GM18858 (cell line): ENCODE data around the gene UBE2S.

Source experiments
- ATAC-seq: cut with Tn5 transposase; IDR thresholded peaks from one replicate; pipeline ENCODE4 v1.9.1; 2021; ENCODE audit not compliant: unreplicated experiment

Gene UBE2S

DNA sequence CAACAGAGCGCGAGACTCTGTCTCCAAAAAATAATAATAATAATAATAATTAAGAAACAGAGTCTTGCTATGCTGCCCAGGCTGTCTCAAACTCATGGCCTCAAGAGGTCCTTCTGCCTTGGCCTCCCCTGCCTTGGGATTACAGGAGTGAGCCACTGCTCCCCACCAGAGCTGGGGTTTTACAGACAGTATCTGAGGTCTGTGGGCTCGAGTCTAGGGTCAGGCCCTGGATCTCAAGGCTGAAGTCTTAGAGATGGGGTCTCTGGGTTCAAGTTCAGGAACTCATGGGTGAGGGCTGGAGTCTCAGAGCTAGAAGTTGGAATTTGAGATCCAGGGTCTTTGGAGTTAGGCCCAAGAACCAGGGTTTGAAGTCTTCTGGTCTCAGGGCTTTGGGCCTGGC lies 40.8 kb downstream of the UBE2S start:
- ATAC-seq, result no peak

- no peak for ATAC-seq
These were observed 41.6 kb downstream of the UBE2S start for GRCh38 chr19:55365964-55366363.

DNA sequence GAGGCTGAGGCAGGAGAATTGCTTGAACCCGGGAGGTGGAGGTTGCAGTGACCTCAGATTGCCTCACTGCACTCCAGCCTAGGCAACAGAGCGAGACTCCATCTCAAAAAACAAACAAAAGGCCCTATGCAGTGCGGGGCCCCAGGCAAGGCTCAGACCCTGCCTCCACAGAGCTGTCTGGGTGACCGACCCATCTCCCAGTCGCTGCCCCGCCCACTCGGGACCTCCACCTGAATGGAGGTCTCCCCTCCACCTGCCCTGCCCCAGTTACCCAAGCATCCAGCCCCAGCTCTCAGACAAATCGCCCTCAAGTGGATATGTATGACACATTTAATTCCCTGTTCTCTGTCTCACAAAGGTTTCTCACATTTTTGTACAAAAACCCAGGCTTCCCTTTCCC lies 42.3 kb downstream of the UBE2S start:
- no peak for ATAC-seq

GRCh38 chr19:55362990-55363716 lies 44.4 kb downstream of the UBE2S start, which contains the start of gene GARIN5B:
Gene GARIN5B, minus strand, starts transcription at chr19:55363260. Its CDS starts 194 bp downstream, at chr19:55363066.
- ATAC-seq, result no peak

- ATAC-seq, result no peak
These were observed 45.2 kb downstream of the UBE2S start for GRCh38 chr19:55362174-55362989.

DNA sequence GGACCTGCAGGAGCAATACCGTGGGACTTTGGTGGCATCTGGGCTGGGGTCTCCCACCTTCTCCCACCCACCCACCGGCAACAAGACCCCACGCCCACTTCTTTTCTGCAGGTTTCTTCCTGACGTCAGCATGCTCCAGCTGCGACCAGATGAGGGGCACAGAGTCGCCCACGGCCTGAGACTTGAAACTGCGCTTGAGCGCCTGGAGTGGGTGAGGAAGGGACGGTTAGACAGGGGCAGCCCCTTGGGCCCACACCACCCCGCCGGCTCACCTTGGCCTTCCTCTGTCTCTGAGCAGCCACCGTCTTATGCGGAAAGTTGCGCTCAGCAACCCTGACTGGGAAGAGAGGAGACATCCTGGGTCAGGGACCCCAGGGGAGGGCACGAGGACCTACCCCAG lies 46.7 kb downstream of the UBE2S start:
- ATAC-seq, result no peak

DNA sequence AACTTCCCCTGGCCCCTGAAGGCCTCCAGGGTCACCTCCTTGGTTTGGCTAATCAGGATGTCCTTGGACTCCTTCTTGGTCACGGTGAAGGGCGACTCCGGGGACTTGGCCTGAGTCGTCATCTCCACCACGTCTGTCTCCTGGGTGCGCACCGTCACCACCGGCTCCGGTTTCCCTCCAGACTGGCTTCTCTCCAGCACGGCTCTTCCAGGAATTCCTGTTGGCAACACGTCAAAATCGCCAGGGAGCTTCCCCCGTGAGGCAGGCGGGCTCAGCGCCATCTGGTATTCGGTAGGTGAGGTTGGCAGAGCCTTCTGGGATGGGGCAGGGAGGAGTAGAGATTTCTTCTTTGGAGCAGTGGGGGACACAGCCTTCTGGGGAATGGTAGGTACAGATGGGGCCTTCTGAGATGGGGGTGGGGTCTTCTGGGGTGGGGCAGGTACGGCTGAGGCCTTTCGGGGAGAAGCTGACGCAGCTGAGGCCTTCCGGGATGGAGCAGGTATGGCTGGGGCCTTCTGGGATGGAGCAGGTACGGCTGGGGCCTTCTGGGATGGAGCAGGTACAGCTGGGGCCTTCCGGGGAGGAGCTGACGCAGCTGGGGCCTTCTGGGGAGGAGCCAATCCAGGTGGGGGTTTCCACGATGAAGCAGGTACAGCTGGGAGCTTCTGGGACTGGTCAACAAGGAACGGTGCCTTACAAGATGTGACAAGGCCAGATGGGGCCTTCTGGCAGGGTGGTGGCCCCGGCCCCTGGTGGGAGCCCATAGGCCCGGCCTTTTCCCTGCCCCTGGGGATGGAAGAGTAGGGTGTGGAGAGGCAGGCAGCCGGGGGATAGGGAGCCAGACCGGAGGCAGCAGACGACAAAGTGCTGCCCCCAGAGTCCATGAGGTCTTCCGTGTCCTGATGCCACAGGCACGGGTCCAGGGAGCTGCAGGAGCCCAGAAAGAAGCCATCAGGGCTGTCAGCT lies 48.4 kb downstream of the UBE2S start:
- no peak for ATAC-seq

GRCh38 chr19:55358493-55358892 lies 49.1 kb downstream of the UBE2S start:
- no peak for ATAC-seq

DNA sequence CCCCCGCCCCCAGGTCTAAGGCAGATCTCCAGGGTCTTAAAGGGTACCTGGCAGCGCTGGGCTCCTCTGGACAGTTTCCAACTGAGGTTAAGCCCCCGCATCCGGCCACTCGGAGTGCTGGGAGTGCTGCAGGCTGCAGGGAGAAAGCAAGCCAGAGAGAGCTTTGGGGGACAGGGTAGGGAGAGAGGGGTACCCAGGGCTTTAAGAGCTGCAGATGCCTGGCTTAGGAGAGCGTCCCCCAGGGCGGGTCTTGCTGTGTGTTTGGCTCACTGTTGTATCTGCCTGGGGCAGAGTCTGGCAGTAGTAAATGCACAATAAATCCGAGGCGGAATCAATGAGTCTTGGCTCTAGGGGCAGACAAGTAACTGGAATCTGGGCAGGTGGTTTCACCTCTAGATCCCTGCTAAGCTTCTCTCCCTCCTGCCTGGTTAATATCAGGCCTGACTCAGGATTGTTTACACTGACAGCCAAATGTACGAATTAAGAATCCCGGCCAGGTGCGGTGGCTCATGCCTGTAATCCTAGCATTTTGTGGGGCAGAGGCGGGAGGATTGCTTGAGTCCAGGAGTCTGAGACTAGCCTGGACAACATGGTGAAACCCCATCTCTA lies 52.3 kb downstream of the UBE2S start:
- no peak for ATAC-seq

DNA sequence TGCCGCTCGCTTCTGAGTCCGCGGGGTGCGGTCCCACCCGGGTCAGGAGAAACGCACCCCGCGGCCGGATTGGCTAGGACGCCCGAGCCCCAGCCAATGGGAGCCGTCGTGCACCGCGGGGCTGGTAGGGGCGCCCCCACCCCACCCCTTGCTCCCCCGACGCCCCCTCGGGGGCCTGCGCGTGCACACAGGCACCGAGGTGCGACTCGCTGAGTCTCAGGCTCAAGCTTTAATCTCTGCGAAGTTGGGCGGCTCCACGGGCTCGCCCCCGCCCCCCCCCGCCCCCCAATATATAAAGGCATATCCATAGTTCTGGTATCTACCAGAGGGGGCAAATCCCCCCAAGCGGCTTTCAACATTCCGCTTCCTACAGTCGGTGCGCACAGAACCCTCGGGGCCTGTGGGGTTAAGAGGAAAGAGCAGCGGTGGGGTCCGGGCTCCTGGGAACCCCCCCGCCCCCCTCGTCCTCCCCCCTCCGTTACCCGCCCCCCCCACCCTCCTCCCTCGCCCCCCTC lies 52.8 kb downstream of the UBE2S start, which contains the start of gene COX6B2:
Gene COX6B2, minus strand, starts transcription at position 22 of the 515 bp plus-strand sequence. CDS start 198 bp downstream, outside the sequence.
- no peak for ATAC-seq

GRCh38 chr19:55353803-55354697 lies 53.5 kb downstream of the UBE2S start:
- no peak for ATAC-seq

DNA sequence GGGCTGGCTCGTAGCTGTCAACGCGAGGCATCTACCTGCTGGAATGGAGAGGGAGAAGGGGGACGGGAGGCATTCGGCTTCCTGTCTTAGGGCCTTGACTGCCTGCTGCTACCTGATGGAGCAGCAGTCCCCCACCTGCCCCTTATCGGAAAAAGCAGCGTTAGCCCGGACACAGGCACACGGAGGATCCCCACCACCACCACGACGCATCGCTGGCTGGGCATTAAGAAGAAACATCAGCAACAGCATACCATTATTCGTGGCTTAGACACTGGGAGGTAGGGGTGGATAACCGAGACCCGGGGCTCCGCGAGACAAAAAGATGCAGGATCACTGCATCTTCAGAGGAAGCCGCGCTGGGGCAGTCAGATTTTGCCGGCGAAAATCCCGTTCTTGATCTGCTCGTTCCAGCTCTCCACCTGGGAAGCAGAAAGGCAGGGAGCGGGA lies 54.2 kb downstream of the UBE2S start:
- ATAC-seq, result no peak

DNA sequence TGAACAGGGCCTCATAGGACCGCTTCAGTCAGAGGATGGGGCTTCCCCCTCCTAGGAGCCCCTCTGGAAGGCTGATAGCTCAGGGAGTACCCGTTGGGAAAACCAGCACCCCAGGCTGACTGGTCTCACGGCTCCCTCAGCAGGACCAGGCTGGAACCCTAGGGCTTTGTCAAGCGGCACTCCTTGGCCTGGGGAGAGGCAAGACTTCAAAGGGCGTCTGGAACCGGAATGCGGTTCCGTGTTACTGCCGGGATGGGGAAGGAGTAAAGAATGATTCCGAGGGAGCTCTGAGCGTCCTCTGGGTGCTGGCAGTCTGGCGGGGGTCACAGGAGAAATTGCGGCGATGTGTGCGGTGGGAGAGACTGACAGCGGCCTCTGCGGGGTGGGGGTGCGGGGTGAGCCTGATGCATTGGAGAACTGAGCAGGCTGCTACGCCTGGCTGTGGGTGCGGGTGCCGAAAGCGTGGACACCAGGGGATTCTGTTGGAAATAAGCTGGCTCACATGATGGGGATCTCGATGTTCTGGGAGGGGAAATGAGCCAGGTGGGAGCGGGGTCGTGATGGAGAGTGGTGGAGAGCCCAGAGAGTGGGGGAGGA lies 54.9 kb downstream of the UBE2S start:
- ATAC-seq, result no peak

DNA sequence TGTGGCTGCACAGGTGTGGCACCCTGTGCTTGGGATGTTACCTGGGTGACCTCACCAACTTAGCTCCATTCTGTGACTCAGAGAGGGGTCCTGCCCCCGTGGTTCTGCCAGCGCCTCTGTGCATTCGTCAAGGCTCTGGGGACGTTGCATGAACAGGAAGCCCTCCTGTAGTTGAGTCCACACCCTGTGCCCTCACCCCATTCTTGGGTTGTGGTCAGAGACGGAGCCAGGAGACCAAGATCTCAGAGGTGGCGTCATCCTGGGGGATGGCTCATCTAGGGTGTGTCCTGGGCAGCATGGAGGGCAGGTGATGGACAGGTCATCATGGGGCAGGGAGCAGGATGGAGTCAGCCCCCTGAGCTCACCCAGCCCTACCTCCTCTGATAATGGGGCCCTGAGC lies 55.5 kb downstream of the UBE2S start:
- no peak for ATAC-seq

DNA sequence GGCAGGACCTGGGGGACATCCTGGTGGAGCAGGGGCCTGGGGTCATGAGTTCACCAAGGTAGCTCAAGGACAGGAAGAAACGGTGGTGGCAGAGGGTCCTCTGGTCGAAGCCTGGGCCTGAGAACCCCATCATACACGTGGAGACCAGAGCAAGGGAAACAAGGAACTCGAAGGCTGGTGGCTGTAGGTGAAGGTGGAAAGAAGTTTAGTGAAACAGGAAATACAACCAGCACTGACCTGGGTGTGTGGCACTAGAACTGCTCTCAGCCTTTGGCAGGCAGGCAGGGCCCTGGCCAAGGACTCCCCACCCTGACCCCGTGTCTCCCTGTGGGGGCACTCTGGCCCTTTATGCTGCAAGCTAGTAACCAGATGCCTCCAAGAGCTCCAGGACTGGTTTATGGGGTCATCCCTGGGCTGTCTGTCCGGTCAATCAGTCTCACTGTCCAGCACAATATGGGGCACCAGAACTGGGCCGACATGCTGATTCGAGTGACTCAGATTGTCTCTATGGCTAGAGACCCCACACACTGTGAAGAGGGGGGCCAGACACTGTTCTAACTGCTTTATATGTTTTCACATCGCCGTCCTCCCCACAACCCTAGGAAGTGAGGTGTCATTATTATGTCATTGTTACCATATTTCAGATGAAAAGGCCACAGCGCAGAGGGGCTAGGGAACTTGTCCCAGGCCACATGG lies 56.8 kb downstream of the UBE2S start:
- ATAC-seq, result no peak
